ENCODE results near the gene ARPIN. TPM values are rescaled to one million over a fixed set of nuclear protein-coding genes. Genes with fewer than 3 reads are reported as not detected.
A peak's percentile ranks its signal among the peaks of the same experiment; 100 is the strongest.
"Not testable (repeated sequence)": the region's sequence is repeated elsewhere in the genome, so short reads cannot be mapped to it uniquely, and the experiment has no call there.

Gene ARPIN
- polyA plus RNA-seq, 1 donor: 33.1 TPM

DNA sequence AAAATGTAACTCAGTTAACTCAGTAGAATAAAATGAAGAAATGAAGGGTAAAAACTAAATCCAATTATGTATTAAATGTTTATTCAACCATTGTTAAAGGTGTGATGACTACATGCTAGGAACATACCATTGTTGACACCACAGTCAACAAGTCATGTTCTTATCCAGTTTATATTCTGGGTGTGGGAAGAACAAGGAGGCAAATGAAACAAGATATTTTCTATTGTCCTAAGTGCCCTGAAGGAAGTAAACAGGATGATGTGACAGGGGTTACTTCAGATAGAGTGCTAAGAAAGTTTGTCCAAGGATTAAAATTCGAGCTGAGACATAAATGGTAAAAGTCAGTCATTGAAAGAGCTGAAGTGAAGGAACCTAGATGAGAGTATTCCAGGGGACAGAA is 32.0 kb downstream of the ARPIN start:
- DNase-seq: no peak

DNA sequence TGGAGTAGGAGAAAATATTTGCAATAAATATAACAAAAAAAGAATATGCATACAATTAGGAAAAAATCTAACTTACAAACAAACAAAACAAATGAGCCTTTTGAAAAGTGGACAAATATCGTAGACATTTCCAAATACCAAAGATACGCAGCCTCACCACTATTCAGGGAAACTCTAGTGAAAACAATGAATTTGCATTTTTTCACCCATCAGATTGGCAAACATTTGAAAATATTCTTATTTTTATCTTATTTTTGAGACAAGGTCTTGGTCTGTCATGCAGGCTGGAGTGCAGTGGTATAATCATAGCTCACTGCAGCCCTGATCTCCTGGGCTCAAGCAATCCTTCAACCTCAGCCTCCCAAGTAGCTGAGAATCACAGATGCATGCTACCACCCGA is 34.4 kb downstream of the ARPIN start:
- no peak for DNase-seq

DNA sequence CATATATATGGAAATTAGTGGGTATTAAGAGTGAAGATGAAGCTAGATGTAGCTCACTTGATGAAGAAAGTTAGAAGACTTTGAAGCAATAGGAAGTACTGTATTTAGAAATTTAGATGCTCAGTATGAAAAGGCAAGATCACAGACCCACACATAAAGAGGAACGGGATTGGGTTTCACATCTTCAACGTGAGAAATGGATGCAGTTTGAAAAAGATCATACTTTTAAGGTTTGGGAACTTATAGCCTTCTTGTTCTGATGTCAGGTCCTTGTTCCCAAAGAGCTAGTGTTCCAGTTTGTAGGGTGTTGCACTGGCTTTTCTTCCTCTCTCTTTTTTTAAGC is 35.7 kb downstream of the ARPIN start:
- no peak for DNase-seq

DNA sequence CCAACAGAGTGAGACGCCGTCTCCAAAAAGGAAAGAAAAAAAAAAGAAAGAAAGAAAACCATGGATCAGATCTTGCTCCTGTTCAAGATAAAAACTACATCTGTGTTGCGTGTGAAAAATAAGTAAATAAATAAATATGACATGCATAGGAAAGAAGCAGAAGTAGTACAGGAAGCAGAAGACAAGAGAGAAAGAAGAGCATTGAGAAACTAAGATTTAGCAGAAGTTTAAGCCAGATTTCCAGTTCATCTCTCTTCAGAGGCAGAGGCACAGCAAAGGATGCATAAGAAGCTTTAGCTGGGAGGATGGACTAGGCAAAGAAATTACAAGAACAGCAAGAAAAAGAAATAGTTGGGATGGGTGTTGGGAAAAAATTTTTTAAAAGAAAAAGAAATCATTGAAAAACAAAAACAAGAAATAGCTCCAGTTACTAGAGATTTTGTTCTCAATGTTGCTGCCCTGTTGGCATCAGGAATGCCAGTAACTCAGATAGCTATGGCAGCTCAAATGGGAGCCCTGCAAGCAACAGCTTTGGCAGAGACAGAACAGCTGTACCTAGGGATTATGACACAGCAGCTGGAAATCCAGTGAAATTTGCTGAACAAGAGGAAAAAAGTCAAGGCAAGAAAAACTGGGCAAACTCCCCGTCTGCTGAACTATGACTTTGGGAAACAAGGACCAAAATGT is 36.2 kb downstream of the ARPIN start:
- DNase-seq: no peak

DNA sequence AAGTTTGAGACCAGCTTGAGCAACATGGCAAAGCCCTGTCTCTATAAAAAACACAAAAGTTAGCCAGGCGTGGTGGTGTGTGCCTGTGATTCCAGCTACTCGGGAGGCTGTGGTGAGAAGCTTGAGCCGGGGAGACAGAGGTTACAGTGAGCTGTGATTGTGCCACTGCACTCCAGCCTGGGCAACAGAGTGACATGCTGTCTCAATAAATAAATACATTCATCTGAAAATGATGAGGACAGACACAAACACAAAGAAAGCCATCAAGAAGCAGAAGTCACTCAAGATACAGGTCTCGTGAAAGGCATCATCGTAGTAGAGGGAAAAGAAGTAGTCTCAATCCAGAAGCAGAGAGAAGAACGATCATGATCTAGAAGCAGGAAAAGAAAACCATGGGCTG is 37.0 kb downstream of the ARPIN start:
- DNase-seq: no peak

DNA sequence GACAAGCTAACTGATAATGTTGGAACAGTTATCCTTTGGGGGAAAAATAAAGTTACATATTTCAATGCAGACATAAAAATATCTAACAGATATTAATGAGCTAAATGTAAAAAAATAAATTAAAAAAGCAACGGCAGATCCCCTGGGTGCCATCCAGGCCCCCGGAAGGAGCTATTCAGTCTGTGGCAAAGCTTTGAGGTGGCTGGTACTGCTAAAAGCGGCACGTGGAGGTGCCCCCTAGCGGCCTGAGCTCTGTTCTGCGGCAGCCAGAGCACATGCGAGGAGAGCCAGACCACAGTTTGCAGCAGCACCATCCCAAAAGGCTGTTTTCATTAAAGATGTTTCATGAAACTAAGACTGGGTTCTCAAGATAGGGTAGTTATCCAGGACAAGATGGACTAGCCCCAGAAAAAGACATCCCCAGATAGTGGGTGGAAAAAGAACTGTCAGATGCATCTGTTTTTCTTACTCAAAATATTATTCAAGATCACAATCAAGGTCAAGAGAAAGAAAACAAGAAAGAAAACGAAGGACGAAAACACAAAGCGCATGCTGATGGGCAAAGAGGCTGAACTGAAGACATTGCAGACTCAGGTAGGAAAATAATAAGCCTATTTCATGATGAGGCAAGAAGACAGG is 37.7 kb downstream of the ARPIN start:
- peak; percentile 65 for DNase-seq

DNA sequence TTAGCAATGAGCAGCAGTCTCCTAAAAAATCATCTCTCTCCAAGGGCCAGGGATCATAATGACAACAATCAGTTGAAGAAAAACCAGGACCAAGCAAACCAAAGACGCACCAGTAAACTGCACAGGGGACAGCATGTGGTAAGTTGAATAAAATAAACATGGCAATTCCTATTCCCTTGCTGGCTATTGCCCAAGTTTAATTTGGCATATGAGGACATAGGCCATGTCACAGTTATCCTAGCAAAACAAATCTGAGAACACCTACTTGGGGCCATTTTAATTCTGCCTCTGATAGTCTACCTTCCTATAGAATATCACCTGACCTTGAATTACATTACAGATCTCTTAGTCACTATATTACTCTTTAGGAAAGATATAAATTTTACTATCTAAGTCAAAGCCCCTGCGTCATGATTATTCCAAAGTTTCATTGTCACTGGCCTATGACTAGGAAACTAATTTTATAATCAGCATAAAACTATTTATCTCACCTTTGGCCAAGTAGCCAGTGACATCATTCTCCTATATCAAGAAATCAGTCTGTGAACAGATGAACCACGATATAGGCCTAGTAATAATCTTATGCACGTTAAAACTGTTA is 42.0 kb downstream of the ARPIN start:
- no peak for DNase-seq

DNA sequence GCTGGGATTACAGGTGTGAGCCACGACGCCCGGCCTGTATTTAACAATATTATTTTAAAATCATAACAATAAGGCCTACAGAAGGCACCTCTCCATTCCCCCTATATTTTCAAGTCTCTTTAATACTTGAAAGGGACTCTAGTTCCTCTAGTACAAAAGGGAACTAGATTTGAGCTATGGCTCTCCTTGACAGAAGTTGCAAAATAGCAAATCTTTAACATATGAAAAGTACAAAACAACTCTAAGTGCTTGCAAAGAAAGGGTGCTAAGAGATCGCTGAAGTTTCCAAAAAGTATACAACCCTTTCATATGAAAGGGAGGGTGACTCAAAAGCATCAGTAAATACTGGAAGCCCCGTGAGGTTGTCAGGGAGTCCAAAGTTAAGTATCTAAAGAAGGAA is 42.7 kb downstream of the ARPIN start:
- no peak for DNase-seq

DNA sequence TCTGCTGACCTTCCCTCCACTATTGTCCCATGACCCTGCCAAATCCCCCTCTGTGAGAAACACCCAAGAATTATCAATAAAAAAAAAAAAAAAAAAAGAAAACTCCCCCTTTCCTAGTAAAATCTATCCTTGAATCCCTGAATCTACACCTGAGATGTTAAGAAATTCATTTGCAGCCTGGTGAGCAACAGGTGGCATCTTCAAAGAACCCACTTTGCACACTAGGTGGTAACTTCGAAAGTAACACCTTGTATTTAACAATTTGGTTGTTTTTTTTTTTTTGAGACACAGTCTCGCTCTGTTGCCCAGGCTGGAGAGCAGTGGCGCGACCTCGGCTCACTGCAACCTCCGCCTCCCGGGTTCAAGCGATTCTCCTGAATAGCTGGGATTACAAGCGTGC is 43.3 kb downstream of the ARPIN start:
- not testable (repeated sequence) for DNase-seq

DNA sequence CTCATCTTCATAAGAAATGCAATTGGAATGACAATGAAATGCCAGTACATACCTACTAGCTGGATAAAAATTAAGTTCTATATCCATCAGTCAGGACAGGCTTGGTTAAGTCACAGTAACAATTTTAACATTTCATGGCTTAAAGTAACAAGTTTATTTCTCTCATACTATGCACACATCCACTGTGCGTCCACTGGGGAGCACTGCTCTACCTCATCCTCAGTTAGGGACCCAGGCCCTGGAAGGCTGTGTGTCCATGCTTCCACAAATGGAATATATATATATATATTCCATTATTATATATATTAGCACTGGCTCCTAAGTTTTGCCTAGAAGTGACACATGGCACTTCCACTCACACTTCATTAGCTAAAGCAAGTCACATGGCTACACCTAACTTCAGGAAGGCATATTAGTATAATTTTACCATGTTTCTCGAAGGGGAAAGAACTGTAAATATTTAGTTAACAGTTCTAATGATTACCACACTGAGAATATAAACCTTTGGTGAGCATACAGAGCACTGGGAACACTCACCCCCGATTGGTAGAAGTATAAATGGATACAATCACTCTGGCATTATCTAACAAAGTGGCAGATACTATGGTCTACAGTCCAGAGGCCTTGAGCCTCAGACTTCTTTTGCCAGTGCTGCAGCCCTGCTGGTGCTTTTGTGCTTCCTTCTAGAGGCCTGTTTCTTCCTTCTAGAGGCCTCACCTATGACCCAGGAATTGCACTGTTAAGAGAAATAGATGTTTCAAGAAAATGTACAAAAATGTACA is 47.6 kb downstream of the ARPIN start:
- DNase-seq: no peak

DNA sequence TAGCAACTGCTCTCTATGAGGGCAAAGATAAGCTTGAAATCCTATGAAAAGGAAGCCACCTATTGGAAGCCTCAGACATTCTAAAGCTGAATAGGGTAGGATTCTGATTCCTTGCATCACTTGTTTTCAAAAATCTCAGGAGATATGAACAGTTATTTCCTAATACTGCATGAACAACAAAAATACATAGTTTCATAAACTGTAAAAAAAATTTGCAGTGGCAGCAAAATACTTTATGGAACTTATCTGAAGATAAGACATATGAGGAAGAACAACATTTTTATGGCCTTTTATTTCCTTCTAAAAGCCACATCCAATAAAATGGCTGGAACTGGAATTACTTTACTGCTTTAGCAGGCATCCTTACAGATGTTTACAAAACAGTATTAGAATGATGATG is 48.8 kb downstream of the ARPIN start:
- no peak for DNase-seq

DNA sequence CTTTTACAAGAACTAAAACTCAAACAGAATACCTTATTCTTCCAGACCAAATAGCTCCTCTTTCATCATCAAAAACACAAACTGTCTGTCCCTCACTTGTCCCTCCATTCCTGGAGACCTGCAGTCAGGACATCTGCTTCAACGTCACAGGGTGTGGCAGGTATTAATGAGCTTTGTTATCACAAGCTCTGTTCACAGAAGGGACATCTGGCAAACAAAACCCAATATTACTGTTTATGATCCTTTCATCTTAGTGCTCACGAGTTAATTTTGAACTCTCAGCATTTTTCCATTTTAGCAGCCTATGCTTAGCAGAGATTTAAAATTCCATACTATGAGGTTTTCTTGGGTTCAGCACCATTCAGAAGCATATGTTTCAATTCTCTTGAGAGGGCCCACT is 51.9 kb downstream of the ARPIN start:
- no peak for DNase-seq

DNA sequence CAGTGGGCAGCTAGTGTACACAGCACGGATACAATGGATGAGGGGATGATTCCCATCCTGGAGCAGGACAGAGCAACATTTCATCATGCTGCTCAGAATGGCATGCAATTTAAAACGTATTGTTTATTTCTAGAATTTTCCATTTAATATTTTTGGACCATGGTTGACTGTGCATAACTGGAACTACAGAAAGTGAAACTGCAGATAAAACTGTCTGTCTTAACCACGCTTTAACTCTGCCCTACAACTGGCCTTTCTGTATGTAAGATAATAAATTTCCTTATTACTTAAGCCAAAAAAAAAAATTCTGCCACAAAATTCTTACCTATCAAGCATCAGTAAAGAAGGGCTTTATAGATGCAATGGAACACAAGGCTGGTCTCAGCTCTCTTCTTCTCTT is 52.3 kb downstream of the ARPIN start:
- no peak for DNase-seq

DNA sequence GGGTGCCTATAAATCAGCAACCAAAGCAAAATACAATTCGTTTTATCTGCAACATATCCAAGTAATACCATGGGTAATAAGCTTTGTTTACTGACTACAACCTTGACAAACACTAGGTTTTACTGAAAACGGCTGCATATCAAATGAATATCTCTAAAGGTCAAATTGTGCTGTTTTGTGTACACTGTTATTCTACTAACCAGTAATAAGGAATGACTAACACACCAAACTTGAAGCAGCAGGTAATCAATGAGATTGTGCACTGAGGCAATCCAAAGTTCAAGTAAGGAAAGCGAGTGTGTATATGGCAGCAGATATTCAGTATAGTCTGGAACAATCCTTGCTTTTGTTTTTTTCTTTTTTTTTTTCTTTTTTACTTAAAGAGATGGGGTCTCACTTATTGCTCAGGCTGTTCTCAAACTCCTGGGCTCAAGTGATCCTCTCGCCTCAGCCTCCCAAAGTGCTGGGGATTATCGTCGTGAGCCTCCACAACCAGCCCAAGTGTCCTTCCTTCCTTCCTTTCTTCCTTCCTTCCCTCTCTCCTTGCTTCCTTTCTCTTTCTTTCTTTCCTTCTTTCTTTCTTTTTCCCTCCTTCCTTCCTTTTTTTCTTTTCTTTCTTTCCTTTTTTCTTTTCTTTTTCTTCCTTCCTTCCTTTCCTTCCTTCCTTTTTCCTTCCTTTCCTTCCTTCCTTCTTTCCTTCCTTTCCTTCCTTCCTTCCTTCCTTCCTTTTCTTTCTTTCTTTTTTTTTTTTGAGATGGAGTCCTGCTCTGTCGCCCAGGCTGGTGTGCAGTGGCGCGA is 53.9 kb downstream of the ARPIN start:
- no peak for DNase-seq

DNA sequence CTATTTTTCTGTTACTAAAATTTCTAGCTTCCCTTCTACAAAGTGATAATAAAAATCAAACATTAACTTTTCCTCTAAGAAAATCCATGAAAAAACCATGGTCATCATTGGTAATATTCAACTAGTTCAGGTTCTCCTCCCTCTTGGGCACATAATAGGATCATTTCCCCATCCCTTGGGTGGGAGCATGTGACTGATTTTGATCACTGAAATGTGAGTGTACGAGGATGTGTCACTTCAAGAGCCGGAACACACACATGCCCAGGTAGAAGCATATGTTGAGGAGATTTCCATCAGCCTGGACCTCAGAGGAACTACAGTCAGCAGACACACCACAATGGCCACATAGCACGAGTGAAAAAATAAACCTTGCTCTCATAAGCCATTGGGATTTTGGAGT is 55.1 kb downstream of the ARPIN start:
- DNase-seq: no peak

DNA sequence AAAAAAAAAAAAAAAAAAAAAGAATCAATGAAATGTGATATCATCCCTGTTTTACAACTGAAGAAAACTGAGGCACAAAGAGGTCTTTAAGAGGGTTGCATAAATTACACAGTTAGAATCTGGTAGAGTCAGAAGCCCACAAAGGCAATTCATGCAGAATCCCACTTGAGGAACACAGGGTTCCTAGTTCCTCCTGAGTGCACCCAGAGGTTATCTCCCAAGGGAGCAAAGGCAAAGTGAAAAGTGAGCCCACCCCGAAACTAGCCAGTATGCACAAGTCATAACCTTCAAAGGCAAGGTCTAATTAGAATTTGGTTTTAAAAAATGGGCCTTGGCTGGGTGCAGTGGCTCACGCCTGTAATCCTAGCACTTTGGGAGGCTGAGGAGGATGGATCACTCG is 56.8 kb downstream of the ARPIN start:
- no peak for DNase-seq

DNA sequence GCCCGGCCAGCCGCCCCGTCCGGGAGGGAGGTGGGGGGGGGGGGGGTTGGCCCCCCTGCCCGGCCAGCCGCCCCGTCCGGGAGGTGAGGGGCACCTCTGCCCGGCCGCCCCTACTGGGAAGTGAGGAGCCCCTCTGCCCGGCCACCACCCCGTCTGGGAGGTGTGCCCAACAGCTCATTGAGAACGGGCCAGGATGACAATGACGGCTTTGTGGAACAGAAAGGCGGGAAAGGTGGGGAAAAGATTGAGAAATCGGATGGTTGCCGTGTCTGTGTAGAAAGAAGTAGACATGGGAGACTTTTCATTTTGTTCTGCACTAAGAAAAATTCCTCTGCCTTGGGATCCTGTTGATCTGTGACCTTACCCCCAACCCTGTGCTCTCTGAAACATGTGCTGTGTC is 57.9 kb downstream of the ARPIN start:
- not testable (repeated sequence) for DNase-seq

DNA sequence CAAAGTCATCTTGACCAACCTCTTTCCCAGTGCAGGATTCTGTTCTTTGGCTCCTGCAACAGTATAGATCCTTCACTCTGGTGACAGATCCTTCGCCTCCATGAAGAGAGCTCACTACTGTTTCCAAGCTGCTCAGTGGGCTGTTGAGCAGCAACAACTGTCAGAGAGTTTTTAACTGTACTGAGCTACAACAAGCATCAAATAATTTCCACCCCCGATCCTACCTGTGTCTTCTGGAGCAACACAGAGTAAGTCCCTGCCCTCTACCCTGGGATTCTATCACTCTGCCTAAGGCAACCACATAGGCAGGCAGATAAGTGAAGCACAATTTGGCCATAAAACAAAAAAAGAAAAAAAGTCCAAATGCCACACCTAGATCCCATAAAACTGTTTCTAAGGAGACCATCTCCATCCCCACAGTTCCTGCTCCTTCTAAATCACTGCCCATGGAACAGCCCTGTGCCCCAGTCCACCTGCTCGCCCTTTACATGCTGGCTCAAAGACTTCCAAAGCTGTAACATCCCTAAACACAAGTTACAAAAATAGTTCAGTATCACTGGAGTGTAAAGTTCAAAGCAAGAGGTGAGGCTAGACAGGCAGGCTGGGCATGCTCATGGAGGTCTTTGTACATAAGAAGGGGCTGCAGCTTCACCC is 60.3 kb downstream of the ARPIN start:
- no peak for DNase-seq

DNA sequence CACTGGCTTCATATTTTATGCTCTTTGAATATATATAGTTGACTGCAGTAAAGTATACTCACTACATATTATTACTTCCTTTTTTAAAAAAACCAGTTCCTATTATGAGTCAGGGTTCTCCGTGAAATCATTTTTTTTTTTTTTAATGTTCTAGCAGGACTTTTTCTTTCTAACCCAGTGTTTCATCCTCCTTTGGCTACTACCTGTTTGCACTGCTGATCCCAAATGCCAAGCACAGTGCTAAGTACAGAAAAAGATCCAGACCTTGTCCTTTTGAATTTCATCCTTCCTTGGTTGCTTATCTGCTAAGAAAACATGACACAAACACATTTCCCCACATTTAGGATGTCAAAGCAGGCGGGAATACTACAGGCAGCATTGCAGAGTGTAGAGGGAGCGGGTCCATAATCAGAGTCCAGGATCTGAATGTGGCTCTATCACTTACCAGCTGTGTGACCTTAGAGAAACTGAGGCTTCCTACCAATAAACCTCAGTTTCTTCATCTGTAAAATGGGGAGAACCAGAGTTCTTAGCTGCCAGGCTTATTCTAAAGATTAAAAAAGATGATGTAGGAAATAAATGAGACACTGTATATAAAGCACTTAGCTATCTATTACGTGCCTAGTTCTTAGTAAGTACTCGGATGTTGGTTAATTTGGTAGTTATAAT is 60.9 kb downstream of the ARPIN start:
- DNase-seq: no peak

DNA sequence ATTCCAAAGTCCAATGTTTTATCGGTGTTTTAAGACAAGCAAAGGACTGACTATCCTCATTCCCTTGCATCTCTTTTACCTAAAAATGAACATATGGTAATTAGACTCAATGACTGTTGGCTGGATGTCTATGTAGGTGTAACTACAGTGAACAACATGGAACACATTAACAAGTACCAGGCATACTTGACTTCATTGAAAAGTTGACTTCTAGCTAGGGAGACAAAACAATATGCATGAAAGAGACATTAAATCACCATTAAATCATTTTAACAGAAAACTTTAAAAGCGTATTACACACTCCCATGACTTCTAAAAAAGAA is 63.8 kb downstream of the ARPIN start:
- DNase-seq: no peak

DNA sequence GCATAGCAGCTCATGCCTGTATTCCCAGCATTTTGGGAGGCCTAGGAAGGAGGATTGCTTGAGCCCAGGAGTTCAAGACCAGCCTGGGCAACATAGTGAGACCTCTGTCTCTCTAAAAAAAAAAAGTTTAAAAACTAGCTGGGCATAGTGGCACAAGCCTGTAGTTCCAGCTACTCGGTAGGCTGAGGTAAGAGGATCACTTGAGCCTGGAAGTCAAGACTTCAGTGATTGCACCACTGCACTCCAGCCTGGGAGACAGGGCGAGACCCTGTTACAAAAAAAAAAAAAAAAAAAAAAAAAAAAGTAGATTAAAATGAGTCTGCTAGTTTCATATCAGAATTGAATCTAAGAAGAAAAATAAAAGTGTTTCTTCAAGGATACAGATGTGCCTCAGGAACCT is 65.7 kb downstream of the ARPIN start:
- DNase-seq: no peak

All from left kidney (tissue), 2 donors.